ENCODE results near the gene TDRD3.

TDRD3 gene

GRCh38 chr13:60492187-60492586 lies 95.2 kb downstream of the TDRD3 start:
- TF ChIP-seq EZH2 (IDR thresholded peaks at IDR 0.05; ENCODE audit: borderline replicate concordance, low read length): no peak
- TF ChIP-seq CTCF (IDR thresholded peaks at IDR 0.05; ENCODE audit: low read length): no peak
- Histone ChIP-seq H3K27me3 (ENCODE audit: insufficient read depth, low read length) (no peaks in the 10 kb centered on the region), H3K9me3 (ENCODE audit: low read length) (no peaks in the 10 kb centered on the region)

GRCh38 chr13:60494296-60494695 lies 97.3 kb downstream of the TDRD3 start:
- H3K27ac ChIP-seq (ENCODE audit: low read depth, low read length, poor library complexity, severe bottlenecking): no peak overlapping the region
- TF ChIP-seq EZH2 (IDR thresholded peaks at IDR 0.05; ENCODE audit: borderline replicate concordance, low read length): no peak
- no peaks in the 10 kb centered on the region for H3K9me3 ChIP-seq (ENCODE audit: low read length)

More at GRCh38 chr13:60492187-60492586, 95.2 kb downstream of the TDRD3 start:
- Histone ChIP-seq H3F3A (ENCODE audit: insufficient read depth, low read length) (no peaks in the 10 kb centered on the region), H3K4me1 (ENCODE audit: insufficient read depth, low read length, severe bottlenecking) (no peaks in the 10 kb centered on the region), H3K9ac (ENCODE audit: low read length) (no peak overlapping the region), H3K27ac (ENCODE audit: low read depth, low read length, poor library complexity, severe bottlenecking) (no peak overlapping the region), H3K9me2 (ENCODE audit: low read depth, low read length) (no peaks in the 10 kb centered on the region), H3K4me3 (ENCODE audit: low read depth, low read length, poor library complexity, severe bottlenecking) (no peak overlapping the region), H2AFZ (ENCODE audit: low read length) (no peak overlapping the region), H4K20me1 (ENCODE audit: insufficient read depth, low read length) (no peaks in the 10 kb centered on the region), H3K36me3 (ENCODE audit: insufficient read depth, low read length) (peaks cover 11% of the 10 kb centered on the region), H3K4me2 (ENCODE audit: low read length) (no peak overlapping the region), H3K79me2 (ENCODE audit: insufficient read depth, low read length) (no peaks in the 10 kb centered on the region)

GRCh38 chr13:60501236-60501635 lies 104.2 kb downstream of the TDRD3 start:
- no peak overlapping the region for H3K4me3 ChIP-seq (ENCODE audit: low read depth, low read length, poor library complexity, severe bottlenecking)
- H4K20me1 ChIP-seq (ENCODE audit: insufficient read depth, low read length): no peaks in the 10 kb centered on the region
- H3K4me2 ChIP-seq (ENCODE audit: low read length): no peak overlapping the region
- H3K9me2 ChIP-seq (ENCODE audit: low read depth, low read length): no peaks in the 10 kb centered on the region
- no peaks in the 10 kb centered on the region for H3K79me2 ChIP-seq (ENCODE audit: insufficient read depth, low read length)
- no peak overlapping the region for H3K27ac ChIP-seq (ENCODE audit: low read depth, low read length, poor library complexity, severe bottlenecking)
- TF ChIP-seq EZH2 (IDR thresholded peaks at IDR 0.05; ENCODE audit: borderline replicate concordance, low read length) (no peak), CTCF (IDR thresholded peaks at IDR 0.05; ENCODE audit: low read length) (no peak)
- H3K27me3 ChIP-seq (ENCODE audit: insufficient read depth, low read length): no peaks in the 10 kb centered on the region
- no peak overlapping the region for H3K9ac ChIP-seq (ENCODE audit: low read length)
- no peak overlapping the region for H2AFZ ChIP-seq (ENCODE audit: low read length)
- H3F3A ChIP-seq (ENCODE audit: insufficient read depth, low read length): no peaks in the 10 kb centered on the region
- no peaks in the 10 kb centered on the region for H3K4me1 ChIP-seq (ENCODE audit: insufficient read depth, low read length, severe bottlenecking)
- no peaks in the 10 kb centered on the region for H3K36me3 ChIP-seq (ENCODE audit: insufficient read depth, low read length)
- peaks cover 12% of the 10 kb centered on the region for H3K9me3 ChIP-seq (ENCODE audit: low read length)

More at GRCh38 chr13:60494296-60494695, 97.3 kb downstream of the TDRD3 start:
- no peaks in the 10 kb centered on the region for H3K4me1 ChIP-seq (ENCODE audit: insufficient read depth, low read length, severe bottlenecking)
- H3K4me2 ChIP-seq (ENCODE audit: low read length): no peak overlapping the region
- no peaks in the 10 kb centered on the region for H4K20me1 ChIP-seq (ENCODE audit: insufficient read depth, low read length)
- H3K9ac ChIP-seq (ENCODE audit: low read length): no peak overlapping the region
- H3K36me3 ChIP-seq (ENCODE audit: insufficient read depth, low read length): peaks cover 3% of the 10 kb centered on the region; the same call in 1 of the 2 replicates
- no peak overlapping the region for H3K4me3 ChIP-seq (ENCODE audit: low read depth, low read length, poor library complexity, severe bottlenecking)
- no peaks in the 10 kb centered on the region for H3K9me2 ChIP-seq (ENCODE audit: low read depth, low read length)
- no peaks in the 10 kb centered on the region for H3K79me2 ChIP-seq (ENCODE audit: insufficient read depth, low read length)
- H3F3A ChIP-seq (ENCODE audit: insufficient read depth, low read length): no peaks in the 10 kb centered on the region
- no peaks in the 10 kb centered on the region for H3K27me3 ChIP-seq (ENCODE audit: insufficient read depth, low read length)
- H2AFZ ChIP-seq (ENCODE audit: low read length): no peak overlapping the region

Measured in OCI-LY1 (cell line).